SHP77 treated with DMSO at 0.1 percent for 48 hours (cell line): Measurements from ENCODE around the gene ASAP3.

Experiments
- DNase-seq: peaks from one replicate; lab custom pipeline; 2025; lab: John Stamatoyannopoulos, UW

ASAP3 gene

DNA sequence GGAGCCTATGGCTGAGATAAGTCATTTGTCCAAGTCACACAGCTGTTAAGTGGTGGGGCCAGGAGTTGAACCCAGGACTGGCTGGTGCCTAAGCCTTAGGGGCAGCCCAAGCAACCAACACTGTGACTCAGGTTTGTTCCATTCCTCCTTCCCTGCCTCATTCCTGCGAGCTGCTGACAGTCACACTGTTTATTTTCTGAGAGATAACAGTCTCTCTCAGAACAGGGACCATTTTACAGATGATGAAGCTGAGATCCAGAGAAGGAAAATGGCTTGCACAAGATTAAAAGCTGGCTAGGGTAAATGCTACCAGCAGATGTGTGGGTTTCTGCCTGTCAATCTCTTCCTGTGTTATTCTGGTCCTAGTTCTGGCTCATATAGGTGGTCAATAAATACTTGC lies 35.1 kb downstream of the ASAP3 start:
- no peak for DNase-seq

DNA sequence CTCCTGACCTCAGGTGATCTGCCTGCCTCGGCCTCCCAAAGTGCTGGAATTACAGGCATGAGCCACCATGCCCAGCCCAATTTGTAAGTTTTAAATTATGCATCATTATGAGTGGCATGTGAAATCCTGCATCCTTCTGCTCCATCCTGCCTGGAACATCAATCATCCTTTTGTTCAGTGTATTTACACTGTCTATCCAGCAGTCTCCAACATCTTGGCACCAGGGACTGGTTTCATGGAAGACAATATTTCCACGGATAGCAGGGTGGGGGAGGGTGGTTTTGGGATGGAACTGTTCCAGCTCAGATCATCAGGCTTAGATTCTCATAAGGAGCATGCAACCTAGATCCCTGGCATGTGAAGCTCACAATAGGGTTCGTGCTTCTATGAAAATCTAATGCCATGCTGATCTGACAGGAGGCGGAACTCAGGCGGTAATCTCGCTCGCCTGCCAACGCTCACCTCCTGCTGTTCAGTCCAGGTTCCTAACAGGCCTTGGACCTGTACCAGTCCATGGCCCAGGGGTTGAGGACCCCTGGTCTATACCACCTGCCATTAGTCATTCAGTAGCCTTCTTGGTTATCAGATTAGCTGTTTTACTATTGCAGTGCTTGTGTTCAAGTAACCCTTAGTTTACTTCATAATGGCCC lies 37.2 kb downstream of the ASAP3 start:
- peak; percentile 6 for DNase-seq

DNA sequence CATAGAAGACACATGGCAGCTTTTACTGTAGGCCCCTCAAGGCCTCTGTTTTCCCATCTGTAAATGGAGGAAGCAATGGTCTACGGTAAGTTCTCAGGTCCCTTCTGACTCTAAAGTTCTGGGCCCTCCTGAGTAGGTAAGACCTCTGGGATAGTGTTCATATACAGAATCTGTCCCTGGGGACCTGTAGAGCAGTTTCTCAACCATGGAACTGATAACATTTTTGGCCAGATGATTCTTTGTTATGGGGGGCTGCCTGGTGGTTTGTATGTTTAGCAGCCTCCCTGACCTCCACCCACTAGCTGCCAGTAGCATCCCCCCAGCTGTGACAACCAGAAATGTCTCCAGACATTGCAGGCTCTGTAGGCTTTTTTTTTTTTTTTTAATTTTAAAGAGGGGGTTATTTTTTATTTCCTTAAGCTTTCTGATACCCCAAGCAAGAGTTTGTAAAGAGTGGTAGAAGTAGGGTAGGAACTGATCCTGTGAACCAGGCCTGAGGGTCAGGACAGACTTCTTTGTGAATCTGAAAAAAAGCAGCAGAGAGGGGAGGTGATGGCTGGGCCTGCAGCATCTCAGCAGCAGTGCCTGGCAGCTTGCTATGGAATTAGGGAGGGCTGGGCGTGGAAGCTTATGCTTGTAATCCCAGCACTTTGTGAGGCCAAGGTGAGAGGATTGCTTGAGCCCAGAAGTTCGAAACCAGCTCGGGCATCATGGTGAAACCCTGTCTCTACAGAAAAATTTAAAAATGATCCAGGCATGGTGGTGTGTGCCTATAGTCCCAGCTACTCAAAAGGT lies 39.2 kb downstream of the ASAP3 start:
- DNase-seq = no peak

DNA sequence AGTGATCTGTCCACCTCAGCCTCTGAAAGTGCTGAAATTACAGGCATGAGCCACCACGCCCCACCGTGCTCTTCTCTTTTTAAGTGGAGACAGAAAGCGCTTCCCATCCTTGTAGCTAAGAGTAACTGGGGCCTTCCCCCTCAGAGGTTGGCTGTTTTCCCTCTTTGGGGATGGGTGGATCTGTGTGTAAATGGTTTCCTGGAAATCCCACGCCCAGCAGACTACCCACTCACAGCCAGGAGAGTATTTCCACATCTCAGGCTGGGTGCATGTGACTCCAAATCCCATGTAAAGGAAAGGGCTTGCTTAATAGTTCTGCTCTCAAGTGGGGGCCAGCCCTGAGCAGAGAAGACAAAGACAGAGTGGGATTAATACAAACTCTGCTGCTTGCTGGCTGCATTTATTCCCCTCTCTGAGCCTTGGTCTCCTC lies 39.9 kb downstream of the ASAP3 start:
- DNase-seq = no peak

DNA sequence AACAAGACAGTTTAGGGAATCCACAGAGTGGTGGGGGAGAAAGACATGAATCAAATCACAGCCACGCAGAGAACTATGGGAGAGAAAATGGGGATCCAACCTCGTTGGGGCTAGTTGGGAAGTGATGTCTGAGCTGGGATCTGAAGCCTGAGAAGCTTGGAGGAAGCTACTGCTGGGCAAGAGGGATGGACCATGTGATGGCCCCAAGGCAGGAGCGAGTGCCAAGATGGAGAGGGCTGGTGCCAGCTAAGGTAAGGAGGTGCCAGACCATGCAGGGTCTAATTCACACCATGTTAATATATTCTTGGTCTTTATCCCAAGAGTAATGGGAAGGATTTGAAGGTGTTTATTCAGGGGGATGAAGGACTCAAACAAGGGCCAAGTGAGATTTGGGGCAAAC lies 41.2 kb downstream of the ASAP3 start:
- no peak for DNase-seq

DNA sequence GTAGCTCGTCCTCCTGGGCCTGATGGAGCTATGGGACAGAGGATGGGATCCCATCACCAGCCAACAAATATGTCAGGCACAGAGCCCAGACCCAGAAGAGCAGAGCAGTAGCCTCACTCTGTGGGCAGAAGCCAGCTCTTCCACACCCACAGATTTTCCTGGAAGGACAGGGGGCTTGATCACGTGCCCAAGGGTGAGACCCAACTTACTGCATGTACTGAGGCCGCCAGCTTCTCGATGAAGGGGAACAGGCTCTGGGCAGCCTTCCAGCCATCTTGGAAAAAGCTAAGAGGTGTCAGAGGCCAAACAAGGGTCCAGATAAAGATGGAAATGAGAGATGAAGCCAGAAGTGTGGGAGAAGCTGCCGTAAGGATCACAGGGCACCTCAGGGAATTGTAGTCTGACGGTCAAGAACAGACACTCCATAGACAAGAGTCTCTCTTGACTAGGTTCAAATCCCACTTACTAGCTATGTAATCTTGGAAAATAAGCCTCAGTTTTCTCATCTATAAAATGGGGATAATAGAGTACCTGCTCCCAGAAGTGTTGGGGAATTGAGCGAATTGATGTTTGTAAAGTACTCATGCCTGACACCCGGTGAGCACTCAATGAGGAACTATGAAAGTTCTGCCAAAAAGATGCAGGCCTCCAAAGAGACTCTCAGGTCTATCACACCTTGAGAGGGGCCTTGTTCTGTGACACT lies 42.4 kb downstream of the ASAP3 start:
- no peak for DNase-seq

DNA sequence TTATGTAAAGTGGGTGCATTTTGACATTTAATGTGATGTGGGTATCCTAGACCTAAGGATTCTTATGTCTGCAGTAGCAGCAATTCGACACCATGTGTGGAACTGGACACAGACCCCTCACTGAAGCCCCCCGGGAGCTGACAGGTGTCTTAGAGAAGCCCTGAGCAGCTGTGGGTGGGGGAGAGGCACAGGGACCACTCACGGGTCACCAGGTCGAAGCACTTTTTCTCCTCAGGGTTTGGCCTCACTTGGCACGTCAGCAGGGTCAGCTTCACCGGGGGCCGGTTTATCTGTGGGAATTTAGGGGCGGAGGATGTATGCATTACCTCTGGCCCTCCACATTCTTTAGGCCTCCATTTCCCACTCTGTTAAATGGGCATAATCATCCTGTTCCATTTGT lies 45.4 kb downstream of the ASAP3 start:
- DNase-seq = no peak

DNA sequence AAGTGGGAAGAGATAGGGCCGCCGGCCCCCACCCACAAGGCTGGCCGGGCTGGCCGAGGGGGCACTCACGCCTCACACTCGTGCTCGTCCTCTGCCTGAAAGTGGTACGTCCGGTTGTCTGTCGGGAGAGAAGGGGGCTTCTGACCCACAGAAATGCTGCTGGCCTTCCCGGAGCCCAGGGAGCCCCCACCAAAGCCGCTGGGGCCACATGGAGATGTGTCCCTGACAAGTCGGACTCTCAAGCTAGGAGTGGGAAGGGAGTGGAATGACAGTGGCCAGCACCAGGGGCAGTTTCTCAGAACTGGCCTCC lies 46.7 kb downstream of the ASAP3 start:
- no peak for DNase-seq

DNA sequence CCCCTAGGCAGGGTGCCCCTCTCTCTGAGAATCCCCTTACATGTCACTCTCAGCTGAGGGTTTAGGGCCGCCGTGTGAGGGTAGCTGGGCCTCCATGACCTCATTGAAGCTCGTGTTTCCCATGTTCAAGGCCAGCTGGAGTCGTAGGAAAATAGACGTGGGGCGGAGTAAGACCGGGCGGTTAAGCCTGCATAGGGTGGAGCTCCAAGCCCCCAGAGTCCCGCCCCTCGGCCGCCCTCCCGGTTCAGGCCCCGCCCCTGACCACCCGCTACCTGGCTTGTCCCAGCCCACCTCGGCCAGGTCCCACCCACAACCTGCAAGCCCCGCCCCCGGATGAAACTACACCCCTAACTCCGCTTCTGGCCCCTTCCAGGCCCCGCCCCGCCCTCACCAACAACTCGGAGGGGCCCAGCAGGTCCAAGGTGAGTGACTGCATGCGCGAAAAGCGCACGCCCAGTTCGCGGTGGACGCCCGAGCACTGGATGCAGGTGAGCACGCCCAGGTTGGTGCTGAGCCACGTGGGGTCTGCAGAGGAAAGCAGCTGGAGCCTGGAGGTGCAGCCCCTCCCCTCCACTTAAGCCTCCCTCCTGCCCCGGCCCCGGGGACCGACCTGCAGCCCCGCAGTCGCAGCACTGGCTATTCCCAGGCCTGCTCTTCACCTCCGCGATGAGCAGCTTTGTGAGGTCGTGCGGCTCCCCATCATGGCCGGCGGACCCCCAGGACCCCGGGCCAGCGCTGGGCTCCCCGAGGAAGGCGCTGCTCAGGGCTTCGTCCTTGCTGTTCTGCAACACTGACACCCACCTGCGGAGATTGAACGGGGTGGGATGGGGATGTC lies 47.2 kb downstream of the ASAP3 start:
- DNase-seq = no peak

DNA sequence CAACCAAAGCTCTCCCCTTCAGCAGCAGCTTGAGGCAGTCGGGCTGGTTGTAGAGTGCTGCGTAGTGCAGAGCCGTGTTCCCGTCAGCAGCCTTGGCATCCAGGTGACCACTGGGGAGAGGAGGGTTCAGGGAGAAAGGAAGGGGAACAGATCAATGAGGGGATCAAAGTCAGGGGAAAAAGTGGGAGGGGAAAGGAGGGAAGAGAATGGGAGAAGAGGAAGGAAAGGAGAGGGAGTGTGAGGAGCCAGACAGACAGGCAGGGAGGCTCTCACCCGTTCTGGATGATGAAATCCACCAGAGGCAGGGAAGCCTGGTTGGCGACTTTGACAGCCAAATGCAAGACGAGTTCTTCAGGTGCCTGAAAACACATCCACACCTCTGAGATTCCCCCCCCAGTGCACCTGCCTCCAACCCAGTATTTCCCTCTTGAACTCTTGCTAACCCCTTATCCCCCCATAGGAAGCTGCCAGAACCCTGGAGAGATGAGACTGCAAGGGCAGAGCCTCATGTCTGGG lies 49.7 kb downstream of the ASAP3 start:
- DNase-seq = no peak

DNA sequence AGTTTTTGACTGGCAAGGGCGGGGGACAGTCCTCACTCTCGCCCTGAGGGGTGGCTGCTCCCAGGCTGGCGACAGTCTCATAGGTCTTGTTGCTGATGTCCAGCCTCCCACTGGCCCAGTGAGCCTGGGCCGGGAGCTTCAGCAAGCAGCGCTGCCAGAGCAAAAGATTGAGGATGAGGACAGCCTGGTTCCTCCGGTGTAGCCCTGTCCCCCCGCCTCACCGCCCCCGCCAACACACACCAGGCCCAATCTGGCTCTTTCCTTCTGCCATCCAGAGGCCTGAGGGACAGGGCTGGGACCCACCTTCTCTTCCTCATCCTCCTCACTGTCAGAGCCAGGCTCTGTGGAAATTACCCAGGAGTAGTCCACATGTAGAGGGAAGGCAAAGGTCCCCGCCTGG lies 50.9 kb downstream of the ASAP3 start:
- no peak for DNase-seq

DNA sequence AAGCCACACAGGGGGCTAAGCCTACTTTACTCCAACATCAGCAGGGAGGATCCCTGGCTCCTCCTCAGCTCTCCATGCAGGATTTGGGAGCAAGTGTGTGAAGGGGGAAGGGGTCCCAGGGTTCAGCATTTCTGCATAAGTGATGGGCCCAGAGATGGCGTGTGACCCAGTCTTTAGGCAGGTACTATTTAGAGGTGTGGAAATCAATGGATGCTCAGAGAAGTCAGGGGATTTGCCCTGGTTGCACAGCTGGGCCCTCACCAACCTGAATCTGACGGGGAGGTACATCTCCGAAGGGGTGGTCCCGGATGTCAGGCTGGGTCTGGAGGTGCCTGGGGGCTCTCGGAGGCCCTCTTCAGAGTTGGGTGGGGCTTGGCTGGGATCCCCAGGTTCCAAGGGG lies 52.5 kb downstream of the ASAP3 start:
- no peak for DNase-seq

DNA sequence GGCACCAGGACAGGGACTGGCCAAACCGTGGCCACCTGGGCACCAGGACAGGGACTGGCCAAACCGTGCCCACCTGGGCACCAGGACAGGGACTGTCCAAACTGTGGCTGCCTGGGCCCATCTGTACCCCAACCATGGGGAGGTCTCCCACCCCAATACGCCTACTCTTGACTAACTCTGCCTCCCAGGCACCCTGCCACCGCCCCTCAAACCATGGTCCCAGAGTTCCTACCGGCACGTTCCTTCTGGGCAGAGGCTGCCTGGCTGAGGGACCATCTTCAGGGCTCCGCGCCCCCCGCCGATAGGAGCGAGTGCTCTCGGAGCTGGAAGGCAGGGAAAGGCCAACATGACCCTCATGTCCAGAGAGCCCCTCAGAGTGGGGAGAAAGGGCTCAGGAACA lies 53.2 kb downstream of the ASAP3 start:
- no peak for DNase-seq

DNA sequence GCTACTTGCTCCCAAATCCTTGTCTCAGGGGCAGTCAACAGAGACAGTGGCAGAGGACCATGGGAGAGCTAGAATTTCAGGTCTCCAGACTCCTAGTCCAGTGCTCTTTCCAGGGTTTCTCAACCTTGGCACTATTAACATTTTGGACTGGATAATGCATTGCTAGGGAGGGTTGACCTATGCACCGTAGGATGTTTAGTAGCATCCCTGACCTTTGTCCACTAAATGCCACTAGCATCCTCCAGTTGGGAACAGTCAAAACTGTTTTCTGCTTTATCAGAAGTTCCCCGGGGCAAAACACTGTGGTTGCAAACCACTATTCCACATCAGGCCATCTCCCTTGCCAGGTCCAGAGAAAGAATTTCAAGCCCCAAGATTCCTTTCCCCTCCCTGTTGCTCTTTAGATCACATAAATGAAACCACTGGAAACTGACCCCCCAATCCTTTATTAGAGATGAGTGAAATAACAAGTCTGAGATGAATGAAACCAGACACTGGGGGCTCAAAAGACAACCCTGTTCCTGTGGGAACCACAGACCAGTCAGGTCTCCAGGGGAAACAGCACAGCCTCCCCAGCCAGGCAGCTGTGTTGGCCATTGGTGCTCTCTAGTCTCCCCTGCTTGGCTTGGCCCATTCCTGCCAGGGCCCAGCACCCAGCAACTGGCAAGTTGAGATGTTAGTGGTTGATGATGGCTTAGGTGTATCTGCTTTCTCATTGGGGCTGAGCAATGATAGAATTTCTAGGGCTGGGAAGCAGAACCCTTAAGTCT lies 55.7 kb downstream of the ASAP3 start:
- no peak for DNase-seq

DNA sequence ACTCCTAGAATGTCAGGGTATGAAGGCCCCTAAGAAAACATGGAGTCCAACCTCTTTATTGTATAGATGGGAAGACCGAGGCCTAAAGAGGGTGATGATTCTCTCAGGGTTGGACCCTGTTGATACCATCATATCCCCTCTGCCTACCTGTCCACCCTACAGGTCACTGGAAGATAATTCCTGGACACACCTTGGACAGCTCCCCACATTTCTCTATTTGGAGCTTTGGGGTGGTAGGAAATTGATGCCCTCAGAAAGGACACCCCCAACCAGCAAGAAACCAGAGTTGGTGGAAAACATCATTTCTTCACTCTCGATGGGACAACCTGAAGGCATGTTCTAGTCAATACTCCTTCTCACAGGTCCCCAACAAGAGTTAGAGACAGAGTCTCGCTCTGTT lies 56.4 kb downstream of the ASAP3 start:
- DNase-seq = no peak

DNA sequence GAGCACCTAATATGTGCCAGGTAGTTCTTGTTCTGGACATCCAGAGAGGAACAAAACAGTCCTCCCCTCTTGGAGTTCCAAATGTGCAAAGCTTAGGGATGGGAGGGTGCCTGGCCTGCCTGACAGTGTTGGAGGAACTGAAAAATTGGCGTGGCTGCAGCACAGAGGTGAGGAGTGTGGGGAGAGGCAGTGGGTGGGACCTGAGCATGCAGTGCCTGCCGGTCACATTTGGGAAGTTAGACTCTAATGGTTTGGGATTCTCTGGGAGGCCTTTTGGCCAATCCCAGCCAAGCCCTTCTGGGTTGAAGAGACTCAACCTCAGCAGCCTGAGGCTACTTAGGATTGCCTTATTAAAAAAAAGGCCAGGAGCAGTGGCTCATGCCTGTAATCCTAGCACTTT lies 57.2 kb downstream of the ASAP3 start:
- no peak for DNase-seq

DNA sequence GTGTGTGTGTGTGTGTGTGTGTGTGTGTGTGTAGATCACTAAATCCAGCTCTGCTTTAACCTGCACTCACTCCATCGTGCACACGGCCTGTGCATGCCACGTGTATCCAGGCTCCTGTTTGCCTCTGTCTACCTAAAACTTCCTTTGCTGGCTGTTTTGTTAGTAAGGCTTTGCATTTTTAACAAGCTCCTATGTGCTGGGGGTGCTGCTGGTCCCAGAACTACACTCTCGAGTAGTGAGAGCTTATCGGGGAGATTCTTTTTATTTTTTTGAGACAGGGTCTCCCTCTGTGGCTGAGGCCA lies 58.8 kb downstream of the ASAP3 start:
- DNase-seq = no peak

DNA sequence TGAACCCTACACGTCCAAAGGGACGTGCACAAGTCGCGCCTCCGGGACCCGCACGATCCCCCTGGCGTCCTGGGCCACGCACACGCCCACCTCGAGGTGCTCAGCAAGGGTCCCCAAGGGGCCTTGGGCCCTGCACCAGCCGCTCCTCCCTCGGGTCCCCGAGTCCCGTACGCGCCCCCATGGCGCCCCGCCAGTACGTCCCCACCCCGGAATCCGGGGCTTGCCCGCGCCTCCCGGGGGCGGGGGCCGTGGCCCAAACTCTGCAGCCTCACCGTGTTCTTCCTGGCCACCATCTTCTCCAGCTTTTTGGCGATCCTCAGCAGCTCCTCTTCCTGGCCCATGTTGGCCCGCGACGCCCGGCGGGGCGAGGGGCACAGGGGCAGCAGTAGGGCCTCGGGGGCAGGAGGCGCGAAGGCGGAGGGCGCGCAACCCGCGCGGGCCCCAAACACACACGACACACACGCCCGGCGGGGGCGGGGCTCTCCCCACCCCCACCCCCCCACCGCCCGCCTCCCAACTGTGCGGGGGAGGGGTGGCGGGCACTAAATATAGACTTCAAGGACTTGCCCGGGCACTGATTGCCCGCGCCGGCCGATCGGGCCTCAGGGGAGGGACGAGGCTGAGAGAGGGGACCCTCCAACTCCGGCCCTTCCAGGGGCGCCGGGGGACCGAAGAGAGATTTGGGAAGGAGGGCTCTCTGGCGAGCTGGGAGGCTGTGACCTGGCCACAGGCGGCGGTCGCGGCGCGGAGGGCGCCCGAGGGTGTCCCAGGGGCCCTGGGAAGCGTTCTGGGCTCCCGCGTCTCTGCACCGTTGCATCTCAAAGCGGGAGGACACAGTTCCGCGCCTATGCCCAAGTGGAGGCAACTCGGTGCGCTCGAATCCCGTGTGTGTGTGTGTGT lies 59.4 kb downstream of the ASAP3 start, which contains the start of gene TCEA3:
TCEA3 (minus strand) TSS at position 456 of the 900 bp plus-strand sequence; CDS start at position 341, 115 bp downstream.
- DNase-seq = no peak

DNA sequence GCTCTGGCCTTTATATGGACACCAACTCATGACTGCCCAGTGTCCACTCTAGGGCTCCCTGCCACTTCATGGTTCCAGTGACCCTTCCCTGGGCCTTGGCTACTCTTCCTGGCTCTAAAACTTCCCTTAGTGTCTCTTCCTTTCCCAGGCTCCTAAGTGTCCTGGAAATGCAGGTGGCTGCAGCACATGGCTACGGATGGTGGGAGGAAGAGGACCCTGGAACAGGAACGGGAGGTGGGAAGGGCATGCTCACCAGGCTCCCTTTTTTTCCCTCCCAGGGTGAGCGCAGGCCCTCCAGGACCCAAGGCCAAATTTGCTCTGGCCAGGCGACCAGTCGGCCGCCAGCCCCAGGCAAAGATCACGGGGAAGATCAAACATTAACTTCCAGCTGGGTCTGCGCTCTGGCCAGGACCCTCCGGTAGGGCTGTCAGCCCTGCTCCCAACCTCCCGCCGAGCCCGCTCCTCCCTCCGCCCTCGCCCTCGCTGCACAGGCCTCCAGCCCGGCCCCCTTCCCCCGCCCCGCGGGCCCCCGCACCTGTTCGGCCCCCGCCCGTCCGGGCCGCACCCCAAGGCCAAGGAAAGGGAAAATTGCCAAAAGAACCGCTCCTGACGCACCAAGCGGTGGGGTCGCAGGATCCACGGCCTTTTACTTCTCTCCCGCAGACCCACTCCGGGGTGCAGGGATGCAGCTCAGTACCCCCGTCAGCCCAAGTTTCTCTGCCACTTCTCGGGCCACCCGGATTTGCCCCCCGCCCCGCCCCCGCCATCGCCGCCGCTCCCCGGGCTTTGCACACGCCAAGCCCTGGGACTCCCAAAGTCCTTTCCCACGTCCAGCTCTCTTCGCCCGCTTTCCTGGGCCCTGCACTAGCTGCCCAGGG lies 60.3 kb downstream of the ASAP3 start:
- no peak for DNase-seq
